ENCODE results near the gene REEP3.
"Not testable (repeated sequence)": the region's sequence is repeated elsewhere in the genome, so short reads cannot be mapped to it uniquely, and the experiment has no call there.

The REEP3 gene

DNA sequence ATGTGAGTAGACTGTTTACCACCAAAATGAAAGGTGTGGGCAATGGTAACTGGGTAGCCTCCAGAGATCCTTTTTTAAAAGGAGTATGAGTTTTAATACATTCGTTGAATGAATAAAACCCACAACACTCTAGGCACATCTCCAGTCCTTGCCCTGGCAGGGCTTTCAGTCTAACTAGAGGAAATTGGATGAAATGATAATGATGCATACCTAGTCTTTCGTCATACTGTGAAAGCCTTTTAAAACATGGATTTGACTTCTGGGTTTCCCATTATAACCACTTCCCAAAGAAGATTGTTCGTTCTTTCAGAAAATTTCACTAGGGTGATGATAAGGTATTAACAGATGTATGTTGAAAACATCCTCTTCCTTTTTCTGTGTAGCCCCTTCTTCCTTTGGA is 110.8 kb downstream of the REEP3 start:
- no peak for DNase-seq

DNA sequence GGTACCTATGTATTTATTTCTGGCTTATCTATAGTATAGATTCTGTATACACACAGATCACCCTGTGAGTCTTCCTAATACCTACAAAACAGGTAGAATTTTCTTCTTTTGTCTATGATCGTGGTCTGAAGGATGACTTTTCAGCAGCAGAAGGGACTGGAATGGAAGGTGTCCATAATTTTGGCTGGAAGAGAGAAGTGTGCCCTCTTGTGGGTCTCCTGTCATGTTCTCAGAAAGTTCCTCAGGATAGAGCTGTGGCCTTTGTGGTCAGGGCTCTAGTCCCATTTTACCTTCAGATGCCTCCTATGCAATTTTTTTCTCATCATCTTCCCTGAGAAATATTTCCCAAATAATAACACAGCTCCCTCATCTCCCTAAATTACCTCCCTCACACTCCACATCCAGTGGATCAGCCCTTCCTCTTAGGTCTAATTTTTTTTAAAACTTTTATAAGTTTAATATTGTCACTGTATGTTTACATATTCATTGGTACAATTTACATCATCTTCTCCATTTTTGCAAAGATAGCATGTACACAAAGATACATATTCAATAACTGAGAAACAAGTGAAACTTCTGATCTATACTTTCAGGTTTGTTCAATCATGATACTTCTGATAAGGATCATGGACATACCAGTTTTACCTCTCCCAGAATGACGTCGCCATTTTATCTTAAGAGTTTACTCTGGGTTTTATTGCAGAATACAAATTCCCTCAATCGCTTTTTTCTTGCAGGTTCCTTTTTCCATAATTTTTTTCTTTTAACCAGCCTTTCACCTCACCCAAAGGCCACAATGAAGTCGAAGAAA is 112.7 kb downstream of the REEP3 start:
- DNase-seq, result no peak

DNA sequence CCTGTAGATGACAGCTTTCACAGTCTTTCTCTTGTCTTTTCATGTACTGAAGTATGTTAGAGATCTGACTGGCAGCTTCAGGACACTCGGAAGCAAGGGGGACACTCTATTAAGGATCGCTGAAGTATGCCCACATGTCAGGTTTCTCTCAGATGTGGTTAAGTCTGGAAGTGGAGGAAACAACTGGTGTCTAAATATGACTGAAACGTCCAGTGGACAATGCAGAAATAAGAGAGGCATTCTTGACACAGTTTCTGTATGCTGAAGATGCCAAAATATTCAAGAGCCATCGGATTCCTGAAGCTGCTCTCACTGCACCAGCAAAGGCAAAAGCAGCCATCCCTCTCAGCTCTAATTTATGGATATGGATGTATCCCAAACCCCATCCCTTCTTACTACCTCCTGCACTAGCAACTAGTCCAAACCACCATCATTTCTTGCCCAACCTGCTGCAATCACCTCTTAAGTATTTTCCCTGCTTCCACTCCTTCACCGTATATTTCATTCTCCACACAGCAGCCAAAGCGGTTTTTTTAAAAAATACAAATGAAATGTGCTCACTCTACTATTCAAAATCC is 113.4 kb downstream of the REEP3 start:
- no peak for DNase-seq

DNA sequence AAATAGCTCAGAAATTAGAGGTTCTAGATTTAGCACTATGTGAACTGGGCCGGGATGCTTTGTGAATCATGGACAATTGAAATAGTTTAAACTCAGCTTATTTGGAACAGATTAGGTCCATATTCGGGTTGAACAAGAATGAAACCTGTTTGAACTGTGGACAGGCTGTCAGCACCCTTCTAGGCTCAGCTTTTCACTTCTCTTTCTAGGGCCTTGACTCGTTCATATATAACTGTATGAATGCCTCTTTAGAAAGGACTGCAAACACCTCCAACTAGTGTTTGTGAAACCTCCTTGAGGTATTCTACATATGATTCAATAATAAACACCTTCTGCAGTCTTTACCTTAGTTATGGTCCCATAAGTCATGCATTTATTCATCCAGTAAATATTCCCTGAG is 115.6 kb downstream of the REEP3 start:
- no peak for DNase-seq

DNA sequence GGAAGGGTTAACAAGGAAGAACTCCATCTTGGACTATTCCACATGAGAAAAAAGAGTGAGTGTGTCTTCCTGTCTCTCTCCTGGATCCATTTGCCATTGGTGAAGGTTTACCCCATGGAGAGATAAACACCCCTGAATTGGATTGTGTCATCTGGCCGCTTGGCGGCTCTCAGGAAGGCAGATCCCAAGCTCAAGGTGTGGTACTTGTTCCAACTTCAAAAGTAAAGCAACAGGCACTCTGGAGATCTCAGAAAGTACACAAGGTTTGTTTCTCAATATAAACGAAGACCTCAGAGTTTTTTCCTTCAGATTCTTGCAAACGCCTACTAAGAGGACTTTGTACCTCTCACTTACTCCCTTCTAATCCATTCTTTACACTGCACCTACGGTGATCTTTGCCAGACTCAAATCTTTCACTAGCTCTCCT is 116.7 kb downstream of the REEP3 start:
- no peak for DNase-seq

DNA sequence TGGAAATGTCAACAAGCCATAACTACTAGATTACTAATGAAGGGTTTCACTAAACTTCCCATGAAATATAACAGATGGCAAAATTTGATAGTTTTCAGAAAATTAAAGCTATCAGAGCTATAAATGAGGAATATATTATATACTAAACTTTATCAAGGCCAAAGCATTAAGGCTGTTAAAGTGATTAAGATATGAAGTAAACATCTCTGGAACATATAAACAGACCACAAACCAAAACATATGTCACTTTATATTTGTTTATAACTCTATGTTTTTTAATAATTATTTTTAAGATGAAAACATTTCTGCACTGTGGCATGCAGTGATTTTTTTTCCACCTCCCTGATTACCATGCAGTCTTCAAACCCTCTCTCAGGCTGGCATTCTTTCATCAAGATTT is 120.2 kb downstream of the REEP3 start:
- DNase-seq, result no peak

DNA sequence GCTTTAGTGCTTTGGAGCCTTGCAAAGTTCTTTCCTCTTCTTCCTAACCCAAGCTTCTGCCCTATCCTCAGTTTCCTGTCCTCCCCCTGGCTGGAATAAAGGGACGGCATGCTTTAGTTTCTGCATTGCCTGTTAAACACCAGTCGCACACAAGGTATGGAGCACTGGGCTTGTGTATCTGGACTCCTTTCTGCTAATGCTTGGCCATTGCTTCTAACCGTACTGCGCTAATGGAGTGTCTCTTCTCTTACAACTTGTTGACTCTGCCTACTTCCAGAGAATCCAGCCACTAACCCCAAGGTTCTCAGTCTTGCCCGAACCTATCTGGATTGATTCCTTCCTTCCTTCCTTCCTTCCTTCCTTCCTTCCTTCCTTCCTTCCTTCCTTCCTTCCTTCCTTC is 120.6 kb downstream of the REEP3 start:
- no peak for DNase-seq

DNA sequence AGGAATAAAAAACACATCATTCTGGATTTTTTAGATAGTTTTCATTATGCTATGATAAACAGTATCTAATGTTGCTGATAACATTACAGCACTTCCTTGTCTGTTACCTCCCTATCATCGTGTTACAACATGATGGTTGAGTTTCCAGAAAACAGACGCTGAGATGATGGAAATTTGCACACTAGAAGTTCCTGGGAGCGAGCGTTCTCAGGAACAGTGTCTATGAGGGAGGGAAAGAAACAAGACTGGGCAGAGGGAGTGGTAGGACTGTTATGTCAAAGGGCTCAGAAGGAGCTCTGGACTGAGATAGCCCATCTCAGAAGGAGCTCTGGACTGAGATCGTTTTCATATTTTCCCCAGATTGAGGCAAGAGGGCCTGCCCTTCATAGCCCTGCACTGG is 121.6 kb downstream of the REEP3 start:
- DNase-seq, result no peak

DNA sequence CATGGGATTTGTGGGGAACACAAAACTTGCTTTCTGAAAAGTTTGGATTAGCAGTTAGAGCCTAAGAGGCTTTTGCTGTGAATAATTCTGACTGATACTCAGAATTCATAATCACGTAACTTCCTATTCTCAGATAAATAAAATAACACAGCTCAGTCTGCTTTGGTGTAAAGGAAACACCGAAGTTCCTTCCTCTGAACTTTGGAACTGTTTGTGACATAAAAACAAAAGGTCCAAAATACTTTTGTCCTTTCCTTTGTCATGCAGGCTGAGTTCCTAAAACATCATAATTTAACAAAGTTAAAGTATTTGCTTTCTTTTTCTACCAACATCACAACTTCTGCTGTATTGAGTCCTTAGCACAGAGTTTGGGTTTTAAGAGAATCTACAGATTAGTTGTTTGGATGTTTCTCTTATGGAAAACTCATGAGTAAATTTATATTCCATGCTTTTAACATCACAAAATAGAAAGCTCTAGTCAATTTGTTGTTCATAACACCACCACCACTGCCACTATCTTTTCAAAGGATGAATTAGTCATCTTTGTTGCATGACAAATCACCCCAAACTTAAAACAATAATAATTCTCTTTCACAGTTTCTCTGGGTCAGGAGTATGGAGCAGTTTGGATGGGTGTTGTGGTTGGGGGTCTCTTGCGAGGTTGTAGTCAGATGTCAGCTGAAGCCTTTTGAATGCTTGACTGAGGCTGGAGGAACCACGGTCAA is 123.4 kb downstream of the REEP3 start:
- DNase-seq, result no peak

DNA sequence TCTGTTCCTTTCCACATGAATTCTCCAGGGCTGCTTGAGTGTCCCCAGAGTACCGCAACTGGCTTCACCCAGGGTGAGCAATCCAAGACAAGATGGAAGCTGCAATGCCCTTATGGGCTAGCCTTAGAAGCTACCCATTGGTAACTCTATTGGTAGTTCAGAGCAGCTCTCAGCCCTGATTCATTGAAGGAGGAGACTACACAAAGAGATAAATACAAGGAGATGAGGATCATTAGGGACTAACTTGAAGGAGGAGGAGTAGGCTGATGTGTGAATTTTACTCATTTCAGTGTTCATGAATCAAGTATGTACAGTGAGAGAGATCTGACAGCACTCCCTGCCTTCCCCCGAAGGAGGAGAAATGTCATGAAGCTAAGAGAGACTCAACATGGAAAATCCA is 124.0 kb downstream of the REEP3 start:
- DNase-seq, result no peak

DNA sequence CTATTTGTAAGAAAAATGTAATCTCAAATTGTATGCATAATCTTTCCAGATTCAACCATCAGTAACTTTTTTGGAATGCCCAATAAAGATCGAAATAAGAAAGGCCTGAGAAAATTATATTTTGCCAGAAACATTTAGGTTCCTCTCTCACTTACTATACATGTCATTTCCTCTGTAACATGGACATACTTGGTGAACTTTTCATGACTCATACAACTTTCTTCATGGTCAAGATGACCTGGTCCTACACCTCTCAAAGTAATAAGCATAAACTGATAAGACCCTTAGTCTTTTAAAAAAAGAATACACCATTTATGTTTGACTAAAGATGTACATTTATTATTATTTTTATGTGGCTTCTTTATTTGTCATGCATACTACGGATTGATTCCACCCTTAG is 125.3 kb downstream of the REEP3 start:
- no peak for DNase-seq

DNA sequence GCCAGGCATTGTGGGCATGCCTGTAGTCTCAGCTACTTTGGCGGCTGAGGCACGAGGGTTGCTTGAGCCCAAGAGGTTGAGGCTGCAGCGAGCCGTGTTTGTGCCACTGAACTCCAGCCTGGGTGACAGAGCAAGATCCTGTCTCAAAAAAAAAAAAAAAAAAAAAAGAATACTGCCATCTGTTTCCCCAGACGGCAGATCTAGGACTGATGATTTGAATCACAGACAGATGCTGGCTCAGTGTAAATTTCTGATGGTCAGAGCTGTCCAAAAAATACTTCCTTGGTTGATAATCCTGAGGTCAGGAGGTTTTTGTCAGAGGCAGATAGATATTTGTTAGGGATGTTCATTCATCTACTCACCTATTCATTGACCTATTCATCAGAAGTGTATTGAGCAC is 130.7 kb downstream of the REEP3 start:
- DNase-seq, result no peak

DNA sequence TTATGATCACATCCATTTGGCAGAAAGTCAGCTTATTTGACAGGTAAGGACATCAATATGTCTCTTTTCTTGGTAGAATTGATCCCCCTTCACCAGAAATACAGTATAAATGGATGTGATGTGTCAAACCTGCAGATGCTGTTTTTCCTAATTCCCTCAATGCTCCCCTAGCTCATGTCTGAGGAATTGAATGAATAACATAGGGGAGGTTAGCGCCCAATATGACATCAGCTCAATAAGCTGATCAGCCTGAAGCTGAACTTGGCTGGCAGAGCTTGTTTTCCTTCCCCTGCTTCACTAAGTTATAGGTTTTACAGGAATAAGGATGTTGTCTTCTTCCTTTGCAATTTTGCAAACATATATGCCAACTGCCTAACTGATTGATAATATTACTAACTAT is 132.5 kb downstream of the REEP3 start:
- no peak for DNase-seq

DNA sequence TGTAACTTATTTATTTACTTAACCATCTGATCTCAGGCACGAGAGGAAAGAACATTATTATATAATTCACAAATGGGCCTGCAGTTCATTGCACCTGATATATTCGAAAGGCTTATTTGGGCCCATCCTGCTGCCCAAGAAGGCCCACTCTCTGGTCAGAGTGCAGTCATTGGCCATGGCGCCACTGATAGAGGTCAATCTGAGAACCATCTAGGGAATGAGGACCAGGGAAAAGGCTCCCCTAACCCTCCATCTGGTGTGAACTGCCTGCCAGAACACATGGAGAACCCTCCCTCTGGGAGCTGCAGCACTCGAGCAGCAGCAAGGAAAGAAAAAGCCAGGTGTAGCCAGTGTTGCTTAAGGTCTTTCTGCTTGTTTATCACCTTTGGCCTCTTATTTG is 136.6 kb downstream of the REEP3 start:
- no peak for DNase-seq

DNA sequence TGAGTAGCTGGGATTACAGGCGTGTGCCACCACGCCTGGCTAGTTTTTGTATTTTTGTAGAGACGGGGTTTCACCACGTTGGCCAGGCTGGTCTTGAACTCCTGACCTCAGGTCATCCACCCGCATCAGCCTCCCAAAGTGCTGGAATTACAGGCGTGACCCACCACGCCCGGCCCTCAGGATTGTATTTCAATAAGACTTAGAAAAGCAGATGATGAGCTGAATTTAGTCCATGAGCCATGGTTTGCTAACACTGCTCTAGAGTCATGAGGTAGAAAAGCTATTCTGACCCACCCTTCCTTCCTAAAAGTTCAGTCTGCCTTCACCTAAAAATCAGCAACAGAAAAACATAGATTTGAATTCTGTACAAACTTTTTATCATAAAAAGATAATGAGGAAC is 139.7 kb downstream of the REEP3 start:
- DNase-seq, result not testable (repeated sequence)

DNA sequence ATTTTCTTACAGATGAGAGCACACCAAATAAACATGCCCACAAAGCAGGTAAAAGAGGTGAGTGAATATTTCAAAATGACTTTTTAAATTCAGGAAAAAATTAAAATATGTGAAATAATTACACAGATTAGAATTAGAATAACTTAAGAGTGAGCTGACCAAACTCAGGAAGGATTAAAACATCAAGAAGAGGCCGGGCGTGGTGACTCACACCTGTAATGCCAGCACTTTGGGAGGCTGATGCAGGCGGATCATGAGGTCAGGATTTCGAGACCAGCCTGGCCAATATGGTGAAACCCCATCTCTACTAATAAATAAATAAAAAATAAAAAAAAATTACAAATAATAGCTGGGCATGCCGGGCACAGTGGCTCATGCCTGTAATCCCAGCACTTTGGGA is 140.1 kb downstream of the REEP3 start:
- no peak for DNase-seq

DNA sequence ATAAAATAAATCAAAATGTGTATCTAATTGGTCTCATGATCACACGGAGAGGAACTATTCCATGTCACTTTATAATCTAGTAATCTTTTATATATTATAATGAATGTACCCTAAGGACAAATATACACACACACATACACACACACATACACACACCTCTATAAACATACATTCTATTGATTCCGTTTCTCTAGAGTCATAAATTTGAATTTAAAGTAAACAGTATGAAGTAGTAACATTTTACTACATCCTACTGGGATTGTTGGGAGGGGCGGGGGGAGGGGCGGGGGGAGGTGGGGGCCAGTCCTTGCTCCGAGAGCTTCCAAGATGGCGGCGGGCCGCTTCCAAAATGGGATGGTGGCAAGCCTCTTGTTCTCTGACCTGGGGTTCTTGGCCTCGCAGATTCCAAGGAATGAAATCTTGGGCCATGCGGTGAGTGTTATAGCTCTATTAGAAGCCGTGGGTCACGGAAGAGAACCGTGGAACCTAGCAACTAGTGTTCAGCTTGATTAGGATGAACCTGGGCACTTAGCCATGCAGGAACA is 143.2 kb downstream of the REEP3 start:
- DNase-seq, result no peak

DNA sequence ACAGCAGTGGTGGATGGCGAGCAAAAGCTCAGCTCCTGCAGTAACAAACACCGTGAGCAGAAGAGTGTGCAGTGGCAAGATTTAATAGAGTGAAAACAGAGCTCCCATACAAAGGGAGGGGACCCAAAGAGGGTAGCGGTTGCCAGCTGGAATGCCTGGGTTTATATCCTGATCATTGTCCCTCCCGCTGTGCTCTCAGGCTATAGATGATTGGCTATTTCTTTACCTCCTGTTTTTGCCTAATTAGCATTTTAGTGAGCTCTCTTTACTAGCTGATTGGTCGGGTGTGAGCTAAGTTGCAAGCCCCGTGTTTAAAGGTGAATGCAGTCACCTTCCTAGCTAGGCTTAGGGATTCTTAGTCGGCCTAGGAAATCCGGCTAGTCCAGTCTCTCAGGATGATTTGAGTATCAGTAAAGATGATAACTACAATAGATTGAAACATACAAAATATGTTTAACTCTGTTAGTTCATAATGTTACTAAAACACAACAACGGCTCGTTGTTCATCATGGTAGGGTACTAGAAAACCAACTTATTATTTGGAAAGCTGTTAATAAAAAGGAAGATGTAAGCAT is 143.9 kb downstream of the REEP3 start:
- not testable (repeated sequence) for DNase-seq

DNA sequence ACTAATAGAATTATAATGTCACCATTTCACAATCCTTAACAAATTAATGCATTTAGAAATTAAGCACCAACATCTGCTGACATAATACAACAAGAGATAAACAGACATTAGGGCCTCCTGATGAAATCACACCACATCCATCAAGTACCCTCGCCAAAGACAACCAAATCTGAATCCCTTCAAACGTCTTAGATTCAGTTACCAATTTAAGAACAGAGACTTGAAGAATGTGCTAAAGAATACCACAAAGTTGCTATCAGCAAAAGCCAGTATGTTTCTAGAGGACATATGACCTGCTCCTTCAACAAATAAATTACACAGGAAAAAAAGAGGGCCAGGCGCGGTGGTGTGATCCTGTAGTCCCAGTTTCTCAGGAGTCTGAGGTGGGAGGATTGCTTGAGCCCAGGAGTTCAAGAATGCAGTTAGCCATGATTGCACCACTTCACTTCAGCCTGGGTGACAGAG is 144.5 kb downstream of the REEP3 start:
- DNase-seq, result no peak

DNA sequence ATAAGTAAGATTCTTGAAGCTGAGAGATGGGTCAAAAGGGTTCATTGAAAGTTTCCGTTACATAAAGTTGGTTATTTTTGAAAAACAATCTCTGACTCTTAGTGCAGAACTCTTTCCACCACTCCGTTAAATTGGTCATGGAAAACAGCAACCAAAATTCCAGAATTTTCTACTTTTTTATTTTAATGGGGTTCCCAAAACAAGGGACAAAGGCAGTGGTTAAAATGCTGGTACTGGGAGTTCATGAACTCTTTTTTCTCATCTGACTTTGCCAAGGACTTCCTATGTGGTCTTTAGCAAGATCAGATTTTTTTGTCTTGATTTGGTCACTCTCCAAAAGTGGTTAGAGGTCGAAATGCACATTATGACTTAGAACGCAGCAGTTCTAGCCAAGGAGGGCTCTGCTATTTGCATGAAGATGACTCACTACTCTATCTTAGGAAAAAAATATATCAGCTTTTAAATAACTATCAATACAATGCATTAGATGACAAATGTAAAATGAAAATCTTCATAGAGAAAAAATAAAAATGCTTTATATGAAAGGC is 145.7 kb downstream of the REEP3 start:
- peak; percentile 50 for DNase-seq

DNA sequence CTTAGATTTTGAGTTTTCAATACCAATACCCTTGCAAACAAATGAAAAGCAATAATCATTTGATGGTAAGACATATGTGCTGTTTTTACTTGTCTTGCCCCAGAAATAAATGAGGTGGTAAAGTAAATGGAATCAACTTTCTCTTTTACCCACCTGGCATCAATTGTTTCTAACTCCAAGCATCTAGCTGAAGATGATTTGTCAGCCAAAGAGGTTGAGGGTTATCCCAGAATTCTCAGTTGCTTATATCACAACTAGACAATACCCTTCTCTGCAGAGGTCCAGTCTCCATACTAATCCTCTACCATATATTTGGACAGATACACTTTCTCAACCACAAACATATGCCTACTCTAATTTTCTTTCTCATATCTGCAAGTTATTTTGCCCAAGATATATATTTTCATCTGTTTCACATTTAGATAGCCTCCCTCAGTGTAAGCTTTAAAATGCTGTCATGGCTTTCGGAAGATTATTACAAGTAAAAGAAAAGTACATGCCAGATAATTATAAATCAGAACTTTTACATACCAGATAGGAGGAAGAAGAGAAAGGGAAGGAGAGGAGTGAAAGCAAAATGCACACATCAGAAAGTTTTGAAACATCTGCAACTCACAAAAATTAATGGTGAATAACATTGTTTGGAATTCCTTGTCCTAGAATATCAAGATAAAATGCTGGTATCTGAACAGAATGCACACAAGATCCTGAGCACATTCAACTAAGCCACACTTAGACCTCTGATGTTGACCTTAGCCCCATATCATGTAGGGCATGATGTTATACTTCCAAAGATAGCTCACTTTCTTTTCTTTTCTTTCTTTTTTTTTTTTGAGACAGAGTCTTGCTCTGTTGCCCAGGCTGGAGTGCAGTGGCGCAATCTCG is 146.6 kb downstream of the REEP3 start:
- no peak for DNase-seq

DNA sequence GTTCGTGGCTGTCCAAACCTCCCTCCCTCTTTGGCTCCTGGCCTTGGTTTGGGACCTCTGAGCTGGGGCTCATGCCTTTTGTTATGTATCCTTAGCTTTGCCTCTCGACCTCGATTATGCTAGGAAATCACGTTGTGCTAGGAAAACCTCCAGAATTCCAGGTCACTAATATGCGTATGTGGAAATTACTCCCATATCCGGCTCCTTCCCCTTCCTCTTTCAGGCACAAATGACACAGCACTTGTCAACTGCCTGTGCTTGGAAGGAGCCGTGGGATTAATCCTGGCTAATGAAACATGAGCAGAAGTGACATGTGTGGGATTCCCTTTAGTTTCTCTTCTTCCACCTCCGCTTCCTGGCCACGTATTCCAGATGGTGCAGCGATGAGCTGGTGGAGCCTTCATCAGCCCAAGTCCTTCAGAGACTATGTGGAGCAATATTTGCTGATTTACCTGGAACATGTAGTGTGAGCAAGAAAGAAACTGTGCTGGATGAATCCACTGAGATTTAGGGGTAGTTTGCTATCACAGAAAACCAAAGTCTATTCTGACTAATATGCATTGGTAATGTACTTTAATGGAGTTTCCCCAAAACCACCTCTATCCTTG is 149.2 kb downstream of the REEP3 start:
- peak; percentile 62 for DNase-seq
